HEK293T (cell line): Measurements from ENCODE around the gene TBC1D13.

Experiments used
- ARNT ChIP-seq: fragments of 450-650 bp; IDR thresholded peaks from 2 replicates; pipeline ENCODE4 v1.6.1; 2017; ENCODE audit warnings: mild to moderate bottlenecking
- HDGF ChIP-seq: fragments of 450-650 bp; IDR thresholded peaks from 2 replicates; pipeline ENCODE4 v1.6.1; 2017; ENCODE audit warnings: antibody characterized with exemption, borderline replicate concordance

DNA sequence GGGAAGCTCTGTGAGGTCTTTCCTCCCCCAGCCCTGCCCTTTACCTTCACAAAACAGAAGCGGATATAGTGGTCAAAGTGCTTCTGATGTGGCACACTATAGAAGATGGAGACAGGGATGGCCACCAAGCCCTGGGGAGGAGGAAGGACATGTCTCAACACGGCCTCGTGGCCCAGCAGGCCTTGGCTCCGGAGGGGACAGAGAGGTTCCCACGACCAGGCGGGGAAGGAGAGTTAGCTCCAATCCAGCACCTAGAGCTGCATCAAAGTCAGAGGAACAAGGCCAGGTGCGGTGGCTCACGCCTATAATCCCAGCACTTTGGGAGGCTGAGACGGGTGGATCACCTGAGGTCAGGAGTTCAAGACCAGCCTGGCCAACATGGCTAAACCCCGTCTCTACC is 46.6 kb downstream of the TBC1D13 start:
- TF ChIP-seq HDGF (no peak), ARNT (no peak)
